ENCODE data around the gene COTL1. TPM values are rescaled to one million over a fixed set of nuclear protein-coding genes. Genes with fewer than 3 reads are reported as not detected.
A peak's percentile ranks its signal among the peaks of the same experiment; 100 is the strongest.

The COTL1 gene
- total RNA-seq, 1 donor from 2014 or later: 87.2 TPM

- DNase-seq (ENCODE audit: low spot score in 2 of 2): no peak
- FAIRE-seq: no peak
Observed at GRCh38 chr16:84598360-84598759, 19.5 kb downstream of the COTL1 start.

- no peak for DNase-seq (ENCODE audit: low spot score in 2 of 2)
- FAIRE-seq: no peak
Observed at GRCh38 chr16:84597931-84598351, 19.9 kb downstream of the COTL1 start.

DNA sequence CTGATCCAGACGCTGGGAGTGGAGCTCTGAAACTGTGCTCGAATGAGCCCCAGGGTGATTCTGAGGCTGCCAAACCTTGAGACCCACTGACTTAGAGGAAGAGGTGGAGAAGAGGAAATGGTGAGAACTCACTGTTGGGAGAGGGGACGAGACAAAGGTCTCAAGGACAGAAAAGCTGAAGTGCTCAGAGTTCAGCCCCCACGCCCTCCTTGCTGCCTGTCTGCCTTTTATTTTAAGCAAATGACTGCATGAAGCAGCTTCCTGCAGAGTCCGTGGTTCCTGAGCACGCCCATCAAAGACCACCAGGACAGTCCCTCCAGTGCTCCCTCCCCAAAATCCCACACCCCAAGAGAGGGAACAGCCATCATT, 20.4 kb downstream of the COTL1 start:
- FAIRE-seq: no peak

GRCh38 chr16:84596801-84597527, 20.9 kb downstream of the COTL1 start:
- DNase-seq (ENCODE audit: low spot score in 2 of 2): no peak
- no peak for FAIRE-seq

More for the DNA sequence above, 20.4 kb downstream of the COTL1 start:
- no peak for DNase-seq (ENCODE audit: low spot score in 2 of 2)

DNA sequence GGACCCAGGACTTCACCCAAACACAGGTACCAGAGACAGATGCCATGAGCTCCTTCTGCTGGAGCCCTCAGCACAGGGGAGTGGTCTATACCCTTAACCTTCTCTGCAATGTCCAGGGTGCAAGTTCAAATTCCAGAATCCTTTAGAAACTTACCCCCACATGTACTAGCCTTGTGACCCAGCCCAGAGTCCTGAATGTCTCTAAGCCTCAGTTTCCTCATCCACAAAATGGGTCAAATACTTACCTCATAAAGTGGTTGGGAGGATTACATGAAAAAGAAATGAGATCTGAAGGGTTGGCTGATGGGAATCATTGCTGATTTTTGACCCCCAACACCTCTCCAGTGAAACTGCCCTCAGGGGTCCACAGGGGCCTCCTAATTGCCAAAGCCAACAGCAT, 21.7 kb downstream of the COTL1 start:
- FAIRE-seq: no peak
- no peak for DNase-seq (ENCODE audit: low spot score in 2 of 2)

DNA sequence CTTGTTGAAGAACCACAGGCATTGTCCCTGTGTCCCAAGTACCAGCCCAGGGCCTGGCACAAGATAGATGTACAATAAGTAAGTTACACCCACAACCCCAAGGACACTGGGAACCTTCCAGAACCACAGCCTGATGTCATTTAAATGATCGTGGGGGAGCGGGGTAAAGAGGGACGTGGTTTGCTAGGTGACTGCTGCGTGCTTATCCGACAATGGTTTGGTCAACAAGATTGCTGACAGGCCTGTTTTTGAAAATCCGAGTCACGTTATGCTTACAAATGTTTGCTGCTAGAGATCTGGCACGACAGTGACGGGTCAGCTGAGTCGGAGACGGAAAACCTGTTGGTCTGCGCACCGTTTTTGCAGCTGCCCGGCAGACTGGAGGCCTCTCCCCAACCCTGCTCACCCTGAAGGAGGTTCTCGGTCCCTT, 22.8 kb downstream of the COTL1 start:
- DNase-seq (ENCODE audit: low spot score in 2 of 2) (no peak), FAIRE-seq (no peak)

DNA sequence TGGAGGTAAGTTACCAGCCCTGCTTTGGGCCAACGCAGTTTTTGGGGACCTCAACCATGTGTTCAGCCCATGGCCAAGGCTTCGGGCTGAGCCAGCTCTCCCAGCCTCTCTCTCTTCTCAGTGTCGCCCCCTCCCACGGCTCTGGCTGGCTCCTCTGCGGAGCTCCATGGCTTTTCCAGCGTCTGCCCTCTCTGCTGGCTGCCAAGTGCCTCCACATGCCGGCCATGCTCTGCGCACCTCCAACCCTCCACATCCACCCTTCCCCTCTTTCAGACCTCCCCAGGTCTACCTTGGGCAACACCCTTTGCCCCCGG, 23.2 kb downstream of the COTL1 start:
- no peak for FAIRE-seq

DNA sequence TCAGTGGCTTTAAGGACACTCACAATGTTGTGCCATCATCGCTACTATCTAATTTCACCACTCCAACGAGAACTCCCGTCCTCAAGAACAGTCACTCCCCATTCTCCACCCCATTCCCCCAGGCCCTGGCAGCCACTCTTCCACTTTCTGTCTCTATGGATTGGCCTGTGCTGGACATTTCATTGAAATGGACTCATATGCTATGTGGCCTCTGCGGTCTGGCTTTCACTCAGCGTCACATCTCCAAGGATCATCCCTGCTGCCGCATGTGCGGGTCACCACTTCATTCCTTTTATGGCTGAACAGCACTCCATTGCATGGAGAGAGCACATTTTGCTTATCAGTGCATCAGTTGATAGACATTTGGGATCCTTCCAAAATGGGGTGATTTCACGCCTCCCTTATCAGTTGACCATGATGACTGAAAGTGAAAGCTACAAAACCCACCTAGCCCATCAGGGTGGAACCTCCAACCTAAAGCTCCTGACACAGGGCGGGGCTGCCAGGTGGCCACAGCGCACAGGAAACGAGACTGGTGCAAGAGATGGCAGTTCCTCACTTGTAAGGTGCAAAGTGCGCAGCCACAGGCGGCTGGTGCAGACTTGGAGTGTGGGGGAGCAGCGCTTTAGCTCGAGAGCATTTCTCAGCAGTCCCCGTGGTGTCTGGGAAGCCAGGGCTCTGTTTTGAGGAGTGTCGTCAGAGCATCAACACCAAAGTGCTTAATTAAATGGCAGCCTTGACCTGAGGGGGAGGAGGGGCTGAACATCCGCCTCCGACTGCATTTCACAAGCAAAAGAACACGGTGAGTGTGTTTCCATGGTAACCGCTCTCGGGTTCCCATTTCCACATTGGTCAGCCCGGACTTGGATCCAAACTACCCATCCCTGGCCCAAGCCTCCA, 23.8 kb downstream of the COTL1 start:
- DNase-seq (ENCODE audit: low spot score in 2 of 2) (peak in 1 of 2 donors; percentile 64), FAIRE-seq (no peak)

More for the DNA sequence above, 23.2 kb downstream of the COTL1 start:
- no peak for DNase-seq (ENCODE audit: low spot score in 2 of 2)

GRCh38 chr16:84592718-84593117, 25.2 kb downstream of the COTL1 start:
- FAIRE-seq (no peak), DNase-seq (ENCODE audit: low spot score in 2 of 2) (no peak)

DNA sequence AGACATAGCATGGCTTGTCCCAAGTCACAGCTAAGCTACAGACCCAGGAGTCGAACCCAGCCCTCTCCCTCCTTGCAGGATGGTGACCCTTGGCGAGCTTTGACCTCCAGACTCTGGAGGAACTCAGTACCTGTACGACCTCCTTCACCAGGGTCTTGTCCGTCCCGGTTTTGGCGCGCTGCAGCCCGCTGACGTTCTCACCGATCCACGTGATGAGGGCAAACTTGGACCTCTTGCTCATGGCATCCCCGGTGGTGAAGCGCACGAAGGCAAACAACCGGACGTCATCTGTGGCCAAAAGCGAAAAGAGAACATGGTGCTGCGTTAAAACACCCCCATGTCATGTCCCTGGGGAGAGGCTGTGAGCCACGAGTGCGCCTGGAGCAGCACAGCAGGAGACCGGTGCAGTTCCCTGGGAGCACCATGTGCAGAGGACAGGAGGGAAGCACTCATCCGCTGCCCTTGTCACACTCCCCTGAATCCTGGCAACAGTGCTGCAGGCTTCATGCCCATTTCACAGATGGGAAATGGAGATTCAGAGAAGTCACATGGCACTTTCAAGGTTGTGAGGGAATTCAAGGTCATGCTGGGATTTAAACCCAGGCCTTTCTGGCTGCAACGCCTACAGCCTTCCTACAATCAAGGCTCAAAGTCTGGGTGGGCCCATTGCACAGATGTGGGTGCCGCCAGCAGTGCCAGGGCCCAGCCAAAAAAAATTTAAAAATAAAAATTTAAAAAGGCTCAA, 27.7 kb downstream of the COTL1 start:
- FAIRE-seq: no peak
- no peak for DNase-seq (ENCODE audit: low spot score in 2 of 2)

GRCh38 chr16:84588991-84589390, 28.9 kb downstream of the COTL1 start:
- no peak for DNase-seq (ENCODE audit: low spot score in 2 of 2)
- FAIRE-seq: no peak

GRCh38 chr16:84585886-84586285, 32.0 kb downstream of the COTL1 start:
- peak; percentile 55 to 64 for DNase-seq (ENCODE audit: low spot score in 2 of 2)

DNA sequence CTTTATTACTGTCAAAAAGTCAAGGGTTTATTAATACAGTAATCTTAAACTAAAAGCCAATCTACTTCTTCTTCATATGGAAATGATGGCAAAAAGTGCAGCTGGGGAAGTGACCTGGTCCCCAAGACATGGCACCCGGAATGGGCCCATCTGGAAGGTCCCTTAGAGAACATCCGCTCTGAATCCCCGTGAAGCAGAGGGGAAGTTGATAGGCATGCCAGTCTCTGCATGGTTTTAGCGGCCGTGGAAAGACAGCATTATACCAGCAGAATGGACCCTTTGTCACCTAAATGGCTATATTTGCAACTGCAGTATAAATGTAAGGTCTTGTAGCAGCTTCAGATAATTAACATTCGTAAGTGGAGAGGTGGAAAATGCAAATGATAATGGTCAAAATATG, 32.4 kb downstream of the COTL1 start:
- no peak for FAIRE-seq
- DNase-seq (ENCODE audit: low spot score in 2 of 2): no peak

More at GRCh38 chr16:84585886-84586285, 32.0 kb downstream of the COTL1 start:
- FAIRE-seq: no peak

- DNase-seq (ENCODE audit: low spot score in 2 of 2) (no peak), FAIRE-seq (no peak)
Observed at GRCh38 chr16:84584678-84585077, 33.2 kb downstream of the COTL1 start.

DNA sequence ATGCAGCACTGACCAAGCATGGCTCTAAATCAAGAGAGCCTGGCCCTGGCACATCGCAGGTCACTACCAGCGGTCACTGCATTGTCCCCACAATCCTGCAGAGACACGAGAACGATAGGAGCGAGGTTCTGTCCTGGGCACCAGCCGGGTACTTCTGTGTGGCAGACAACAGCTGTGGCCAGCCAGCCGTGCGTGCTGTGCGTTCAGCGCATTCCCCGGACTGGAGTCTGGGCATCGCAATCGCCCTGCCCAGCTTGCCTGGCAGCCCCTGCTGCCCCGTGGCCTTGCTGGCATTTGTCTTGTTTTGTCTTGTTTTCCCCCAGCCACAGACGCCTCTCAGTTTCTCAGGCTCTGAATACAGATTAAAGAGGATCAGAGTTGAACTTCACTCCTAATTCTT, 33.9 kb downstream of the COTL1 start:
- no peak for DNase-seq (ENCODE audit: low spot score in 2 of 2)
- FAIRE-seq: no peak

DNA sequence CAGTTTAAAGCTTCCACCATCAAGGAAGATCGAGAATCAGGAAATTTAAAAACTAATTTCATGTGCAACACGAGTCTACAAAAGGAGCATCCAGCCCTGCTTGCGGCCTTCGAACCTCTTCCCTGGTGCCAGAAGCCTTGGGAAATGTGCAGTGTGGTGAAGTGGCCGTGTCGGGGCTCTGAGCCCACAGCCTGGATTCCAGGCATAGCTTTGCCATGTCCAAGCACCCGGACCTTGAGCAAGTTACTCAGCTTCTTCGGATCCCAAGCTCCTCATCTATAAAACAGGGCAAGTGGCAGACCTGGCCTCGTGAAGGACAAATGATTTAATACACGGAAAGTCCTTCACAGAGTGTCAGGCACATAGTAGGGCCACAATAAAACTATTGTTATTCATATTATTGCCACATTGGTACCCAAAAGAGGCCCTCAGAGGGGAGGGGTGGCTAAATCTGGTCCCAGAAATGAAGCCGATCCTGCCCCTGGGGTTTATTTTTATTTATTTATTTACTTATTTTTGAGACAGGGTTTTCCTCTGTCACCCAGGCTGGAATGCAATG, 34.8 kb downstream of the COTL1 start:
- FAIRE-seq (no peak), DNase-seq (ENCODE audit: low spot score in 2 of 2) (no peak)

DNA sequence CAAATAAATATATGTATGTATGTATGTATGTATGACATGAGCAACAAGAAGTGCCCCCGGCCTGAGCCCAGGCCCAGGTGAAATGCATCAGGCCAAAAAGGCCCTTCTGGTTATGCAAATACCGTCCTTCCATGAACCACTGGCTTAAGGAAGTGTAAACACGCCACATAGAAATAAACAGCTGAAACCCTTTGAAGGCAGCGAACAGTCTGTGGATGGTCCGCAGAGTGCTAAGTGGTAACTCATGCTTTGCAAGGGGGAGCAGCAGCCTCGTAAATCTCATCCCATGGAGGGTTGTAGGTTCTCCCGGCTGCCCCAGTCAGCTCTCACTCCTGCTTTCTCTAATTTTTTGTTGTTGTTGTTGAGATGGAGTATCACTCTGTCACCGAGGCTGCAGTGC, 36.7 kb downstream of the COTL1 start:
- FAIRE-seq (no peak), DNase-seq (ENCODE audit: low spot score in 2 of 2) (no peak)

- no peak for FAIRE-seq
- no peak for DNase-seq (ENCODE audit: low spot score in 2 of 2)
Observed at GRCh38 chr16:84579936-84580335, 37.9 kb downstream of the COTL1 start.

DNA sequence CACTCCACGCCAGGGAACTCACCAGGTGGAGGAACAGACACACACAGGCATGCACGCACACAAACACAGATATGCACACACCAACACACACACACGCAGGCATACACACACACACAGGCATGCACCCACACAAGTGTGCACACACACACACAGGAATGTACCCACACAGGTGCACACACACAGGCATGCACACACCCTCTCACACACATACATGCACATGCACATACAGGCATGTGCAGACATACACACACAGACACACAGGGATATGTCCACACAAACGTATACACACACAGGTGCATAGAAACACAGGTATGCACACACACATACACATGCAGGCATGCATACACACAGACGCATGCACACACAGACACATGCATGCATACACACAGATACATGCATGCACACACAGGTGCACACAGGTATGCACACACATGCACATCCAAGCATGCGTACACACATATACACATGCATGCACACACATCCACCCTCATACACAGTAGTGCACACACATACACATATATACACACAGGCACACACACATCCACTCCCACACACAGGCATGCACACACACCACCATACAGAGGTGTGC, 39.2 kb downstream of the COTL1 start:
- FAIRE-seq: no peak
- no peak for DNase-seq (ENCODE audit: low spot score in 2 of 2)

DNA sequence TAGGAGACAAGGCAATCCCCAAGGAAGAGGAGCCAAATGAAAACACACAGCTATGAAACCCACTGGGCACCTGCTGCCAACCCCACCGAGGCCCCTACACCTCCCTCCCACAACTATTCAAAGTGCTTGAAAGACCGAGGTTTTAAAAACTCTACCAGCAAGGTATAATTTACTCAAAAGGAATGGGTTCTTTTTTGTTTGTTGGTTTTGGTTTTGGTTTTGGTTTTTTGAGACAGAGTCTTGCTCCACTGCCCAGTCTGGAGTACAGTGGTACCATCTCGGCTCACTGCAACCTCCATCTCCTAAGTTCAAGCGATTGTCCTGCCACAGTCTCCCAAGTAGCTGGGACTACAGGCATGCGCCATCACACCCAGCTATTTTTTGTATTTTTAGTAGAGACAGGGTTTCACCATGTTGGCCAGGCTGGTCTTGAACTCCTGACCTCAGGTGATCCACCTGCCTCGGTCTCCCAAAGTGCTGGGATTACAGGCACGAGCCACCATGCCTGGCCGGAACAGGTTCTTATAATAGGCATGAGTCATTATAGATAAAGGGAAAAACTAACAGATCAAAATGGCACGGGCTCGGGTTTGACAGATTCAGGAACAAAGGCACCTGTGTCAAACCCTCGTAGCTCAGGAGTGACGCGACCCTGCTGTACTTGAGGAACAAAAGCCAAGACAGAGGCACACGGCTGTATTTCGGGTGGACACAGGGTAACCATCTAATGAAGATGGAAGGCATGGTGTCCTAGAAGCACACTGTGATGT, 40.7 kb downstream of the COTL1 start:
- no peak for DNase-seq (ENCODE audit: low spot score in 2 of 2)
- no peak for FAIRE-seq

All from frontal cortex (tissue), 4 donors.